Astrocyte of the cerebellum (primary cell): ENCODE data around the gene C1QTNF8.

Experiments used
- DNase-seq: peaks from one replicate; pipeline ENCODE4 v3.0.0-alpha.2; 2011; ENCODE audit warnings: low read depth
- H3K4me3 ChIP-seq: 2 replicates; pipeline ENCODE4 v1.5.1; 2011; ENCODE audit warnings: mild to moderate bottlenecking, low read depth, low read length, moderate library complexity
- CTCF ChIP-seq: IDR thresholded peaks from 2 replicates; pipeline ENCODE4 v1.5.1; 2012; ENCODE audit warnings: low read length, low read depth, moderate library complexity, mild to moderate bottlenecking; ENCODE audit errors: missing control alignments
- in situ Hi-C: cut with HindIII; loops from 2 replicates; pipeline ENCODE4 v1.10.0; 2017; ENCODE audit warnings: low sequenced_read_pairs

Gene C1QTNF8

DNA sequence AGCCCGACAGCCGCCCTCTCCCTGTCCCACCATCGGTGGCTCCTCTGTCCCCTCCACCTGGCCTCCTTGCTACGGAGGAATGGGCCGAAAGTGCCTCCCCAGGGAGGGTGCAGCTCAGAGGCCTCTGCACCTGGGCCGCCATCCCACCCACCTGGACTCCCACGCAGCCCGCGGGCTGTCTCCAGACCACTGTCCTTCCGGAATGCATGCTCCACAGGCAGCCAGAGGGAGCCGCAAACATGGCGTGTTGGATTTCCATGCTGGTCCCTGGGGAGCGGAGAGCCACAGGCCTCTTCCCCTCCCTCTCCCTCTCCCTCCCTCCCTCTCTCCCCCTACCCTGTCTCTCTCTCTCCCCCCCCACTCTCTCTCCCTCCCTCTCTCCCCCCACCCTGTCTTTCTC lies 20.5 kb downstream of the C1QTNF8 start:
- no peak overlapping the region for H3K4me3 ChIP-seq
- in situ Hi-C loops: no loop called here
- DNase-seq: no peak
- no peak for TF ChIP-seq CTCF

- no peak overlapping the region for H3K4me3 ChIP-seq
- TF ChIP-seq CTCF: no peak
- in situ Hi-C loops: no loop called here
These were observed 21.7 kb downstream of the C1QTNF8 start for GRCh38 chr16:1074379-1074649.

DNA sequence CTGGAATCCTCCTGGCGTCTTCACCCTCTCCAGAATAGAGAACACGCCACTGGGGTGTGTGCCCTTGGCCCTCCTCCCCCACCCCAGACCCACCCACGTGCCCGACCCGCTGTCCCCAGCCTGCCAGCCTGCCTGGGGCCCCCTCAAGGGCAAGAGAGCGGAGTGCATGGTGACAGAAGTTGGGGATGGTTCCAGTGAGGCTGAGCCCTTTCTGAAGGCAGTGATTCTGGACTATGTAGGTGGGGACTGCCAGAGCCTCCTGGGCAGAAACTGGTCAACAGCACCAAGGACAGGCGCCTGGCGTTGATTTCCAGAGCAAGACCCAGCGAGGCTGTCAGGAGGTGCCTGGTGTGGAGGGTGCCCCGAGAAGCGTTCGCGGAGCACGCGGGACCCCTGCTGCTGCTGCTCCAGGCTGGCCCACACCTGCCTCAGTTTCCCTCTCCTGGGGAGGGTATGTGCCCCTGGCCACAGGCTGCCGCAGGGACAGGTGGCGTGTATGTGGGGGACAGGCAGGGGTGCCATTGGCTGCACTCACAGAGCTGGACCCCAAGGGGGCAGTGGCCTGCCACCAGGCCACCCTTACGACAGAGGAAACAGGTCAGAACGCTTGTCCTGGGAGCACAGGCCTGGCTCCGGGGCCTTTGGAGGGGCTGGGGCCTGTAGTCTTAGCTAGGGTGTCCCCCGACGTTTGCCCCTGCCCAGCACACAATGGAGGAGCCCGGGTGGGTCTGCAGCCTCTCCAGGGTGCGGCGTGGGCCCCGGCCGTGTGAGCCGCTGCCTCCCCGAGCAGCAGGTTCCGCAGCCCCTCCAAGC lies 22.3 kb downstream of the C1QTNF8 start:
- in situ Hi-C loops: no loop called here
- no peak for DNase-seq
- TF ChIP-seq CTCF: no peak
- H3K4me3 ChIP-seq: no peak overlapping the region

More at GRCh38 chr16:1074379-1074649, 21.7 kb downstream of the C1QTNF8 start:
- no peak for DNase-seq

DNA sequence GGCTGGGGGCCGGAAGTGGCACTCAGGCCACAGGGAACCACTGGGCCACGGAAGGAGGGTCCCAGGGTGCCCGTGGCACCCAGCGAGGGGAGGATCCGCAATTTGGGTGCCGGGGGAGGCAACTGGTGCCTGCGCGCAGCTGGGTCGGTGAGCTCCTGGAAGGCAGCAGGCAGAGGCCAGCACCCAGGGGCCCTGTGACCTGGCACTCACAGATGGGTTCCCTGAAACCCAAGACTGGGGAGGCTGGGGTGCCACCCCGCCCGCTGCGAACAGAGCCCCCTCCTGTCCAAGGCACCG lies 22.8 kb downstream of the C1QTNF8 start:
- H3K4me3 ChIP-seq: no peak overlapping the region
- in situ Hi-C loops: no loop called here
- DNase-seq: no peak
- no peak for TF ChIP-seq CTCF

DNA sequence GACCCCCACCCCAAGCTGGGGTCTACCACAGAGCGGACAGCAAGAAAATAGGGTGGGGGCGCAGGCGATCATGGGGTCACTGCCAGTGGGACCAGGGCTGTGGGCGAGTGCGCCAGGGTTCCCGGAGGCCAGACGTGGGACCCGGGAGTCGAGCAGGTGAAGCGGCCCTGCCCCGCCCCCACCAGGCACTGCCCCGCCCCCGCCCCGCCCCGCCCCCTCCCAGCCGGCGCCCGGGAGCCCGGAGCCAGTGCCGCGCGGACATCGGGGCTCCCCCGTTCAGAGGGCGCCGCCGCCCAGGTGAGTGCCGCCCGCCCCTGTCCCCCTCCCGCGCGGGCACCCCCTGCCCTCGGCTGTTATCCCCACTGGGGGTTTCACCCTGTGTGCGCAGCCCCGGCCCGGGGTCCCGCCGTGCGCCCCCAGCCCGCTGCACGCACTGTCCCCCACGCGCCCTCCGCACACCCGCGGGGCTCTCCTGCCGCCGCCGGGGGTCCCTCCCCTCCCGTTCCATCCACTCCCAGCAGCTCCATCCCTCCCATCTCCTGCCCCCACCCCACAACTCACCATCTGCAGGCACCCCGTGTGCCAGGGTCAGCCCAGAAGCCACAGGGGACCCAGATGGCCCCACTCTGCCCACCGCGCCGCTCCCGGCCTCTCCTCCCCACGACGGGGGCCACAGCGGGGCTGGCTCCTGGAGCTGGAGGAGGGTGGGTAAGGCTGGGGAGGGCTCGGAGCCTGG lies 23.4 kb downstream of the C1QTNF8 start, which contains the start of gene SSTR5:
Gene SSTR5 (plus strand): TSS at position 222 of the 736 bp plus-strand sequence. CDS start 6,122 bp downstream, outside the sequence.
- no peak for DNase-seq
- H3K4me3 ChIP-seq: no peak within 1 kb of the TSS
- TF ChIP-seq CTCF: no peak
- in situ Hi-C loops: no loop called here

DNA sequence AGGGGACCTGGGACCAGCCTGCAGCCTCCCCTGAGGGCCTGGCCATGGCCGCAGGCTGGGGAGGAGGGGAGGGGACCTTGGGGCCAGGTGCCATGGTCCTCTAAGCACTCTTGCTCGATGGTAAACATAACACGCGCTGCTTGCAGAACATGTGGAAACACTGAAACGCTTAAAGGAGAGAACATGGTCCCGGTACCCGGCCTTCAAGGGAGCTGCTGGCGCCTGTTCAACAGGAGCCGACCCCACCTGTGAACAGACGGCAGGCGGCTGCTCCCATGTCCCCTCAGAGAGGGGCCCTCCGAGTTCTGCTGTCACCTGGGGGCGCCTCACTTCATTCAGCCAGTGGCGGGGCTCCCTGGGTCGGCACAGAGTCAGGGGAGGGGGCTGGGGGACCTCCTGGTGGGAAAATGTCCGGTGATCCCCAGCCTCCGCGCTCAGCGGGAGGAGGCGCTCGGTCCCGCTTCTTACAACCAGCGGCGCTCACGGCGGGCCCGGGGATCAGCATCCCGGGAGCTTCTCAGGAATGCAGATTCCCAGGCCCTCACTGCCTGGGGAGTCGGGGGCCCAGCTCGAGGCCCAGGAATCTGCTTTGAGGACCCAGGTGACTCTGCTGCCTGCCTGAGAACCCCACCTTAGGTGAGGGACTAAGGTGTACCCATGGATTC lies 24.4 kb downstream of the C1QTNF8 start:
- DNase-seq: no peak
- in situ Hi-C loops: no loop called here
- no peak for TF ChIP-seq CTCF

More for the DNA sequence above, 24.4 kb downstream of the C1QTNF8 start:
- H3K4me3 ChIP-seq: no peak overlapping the region
